ENCODE data around the gene ZNF423.

Gene ZNF423

DNA sequence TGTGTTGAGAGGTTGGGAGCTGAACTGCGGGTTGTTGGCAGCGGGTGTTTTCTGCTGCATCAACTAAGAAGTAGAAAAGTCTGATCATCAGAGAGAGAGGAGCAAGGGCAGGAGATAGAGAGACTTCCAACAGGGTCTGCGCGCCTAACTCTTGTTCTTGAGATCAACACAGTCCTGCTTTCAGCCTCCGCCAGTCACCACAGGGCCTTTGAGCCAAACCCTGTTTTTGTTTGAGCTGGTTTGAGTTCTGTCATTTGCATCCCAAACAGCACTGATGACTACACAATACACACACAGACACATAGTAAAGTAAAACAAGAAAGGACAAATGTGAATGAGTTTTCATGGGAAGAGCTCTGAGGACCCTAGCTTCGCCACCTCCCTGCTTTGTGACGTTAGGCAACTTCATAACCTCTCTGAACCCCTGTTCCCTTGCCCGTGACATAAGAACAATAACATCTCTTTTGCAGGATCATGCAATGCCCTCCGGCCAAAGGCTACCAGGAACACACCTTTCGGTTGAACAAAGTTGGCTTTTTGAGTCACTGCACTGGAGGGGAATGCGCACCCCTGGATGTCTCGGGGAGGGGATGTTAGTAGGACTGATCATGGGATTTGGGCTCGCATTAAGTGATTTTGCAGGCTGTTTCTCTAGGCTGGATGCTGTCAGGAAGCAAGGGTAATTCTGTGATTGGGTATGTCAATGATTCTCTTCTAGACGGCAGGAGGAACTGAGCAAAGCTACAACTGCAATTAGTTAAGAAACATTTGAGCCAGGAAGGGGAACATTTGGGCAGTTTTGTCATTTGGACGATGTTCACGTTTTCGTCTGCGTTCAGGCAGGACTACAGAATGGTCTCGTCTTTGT, 390.0 kb downstream of the ZNF423 start:
- DNase-seq = no peak

- DNase-seq = no peak
Measured at GRCh38 chr16:49464877-49465504, 390.9 kb downstream of the ZNF423 start.

- no peak for DNase-seq
Measured at GRCh38 chr16:49464093-49464492, 391.8 kb downstream of the ZNF423 start.

DNA sequence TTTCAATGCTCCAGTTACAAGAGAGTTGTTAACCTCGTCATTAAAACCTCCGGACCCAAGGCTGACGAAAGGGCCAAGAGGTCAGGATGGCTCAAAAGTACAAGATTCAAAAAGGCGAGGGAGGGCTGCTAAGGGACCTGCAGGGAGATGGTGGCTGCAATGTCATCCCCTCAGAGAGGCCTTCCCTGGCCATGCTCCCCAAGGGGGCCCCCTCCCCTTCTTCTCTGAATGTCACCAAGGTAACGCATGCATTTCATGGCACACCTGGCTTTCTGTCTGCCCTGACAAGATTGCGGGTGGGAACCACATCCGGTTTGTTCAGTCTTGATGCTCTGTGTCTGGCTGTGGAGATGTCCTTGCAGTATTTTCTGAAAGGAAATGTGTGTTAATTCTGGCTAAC, 392.4 kb downstream of the ZNF423 start:
- DNase-seq = no peak

GRCh38 chr16:49462989-49463371, 392.9 kb downstream of the ZNF423 start:
- DNase-seq = no peak

DNA sequence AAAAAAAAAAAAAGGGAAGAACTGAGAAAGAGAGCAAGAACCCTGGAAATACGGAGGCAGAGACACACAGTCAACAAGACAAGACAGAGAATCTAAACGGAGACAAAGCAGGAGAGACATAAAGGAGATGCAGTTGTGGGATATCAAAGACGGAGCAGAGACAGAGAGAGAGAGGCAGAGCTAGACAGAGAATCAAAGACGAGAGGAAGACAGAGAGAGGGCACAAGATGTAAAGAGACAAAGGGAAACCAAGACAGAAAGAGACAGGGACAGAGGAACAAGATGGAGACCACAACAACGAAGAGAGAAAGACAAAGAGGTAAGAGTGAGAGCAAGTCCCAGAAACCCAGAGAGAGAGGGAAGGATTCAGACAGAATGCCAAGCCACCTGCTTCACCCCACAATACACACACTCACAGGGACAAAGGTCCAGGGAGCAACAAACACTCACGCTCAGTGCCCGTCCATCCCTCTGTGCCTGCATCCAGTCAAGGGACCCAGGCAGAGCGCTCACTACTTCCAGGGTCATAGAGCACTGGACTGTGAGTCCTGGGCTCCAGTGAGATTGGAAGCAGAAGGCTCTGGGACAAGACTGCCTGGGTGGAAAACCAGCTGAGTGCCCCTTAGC, 393.4 kb downstream of the ZNF423 start:
- no peak for DNase-seq

DNA sequence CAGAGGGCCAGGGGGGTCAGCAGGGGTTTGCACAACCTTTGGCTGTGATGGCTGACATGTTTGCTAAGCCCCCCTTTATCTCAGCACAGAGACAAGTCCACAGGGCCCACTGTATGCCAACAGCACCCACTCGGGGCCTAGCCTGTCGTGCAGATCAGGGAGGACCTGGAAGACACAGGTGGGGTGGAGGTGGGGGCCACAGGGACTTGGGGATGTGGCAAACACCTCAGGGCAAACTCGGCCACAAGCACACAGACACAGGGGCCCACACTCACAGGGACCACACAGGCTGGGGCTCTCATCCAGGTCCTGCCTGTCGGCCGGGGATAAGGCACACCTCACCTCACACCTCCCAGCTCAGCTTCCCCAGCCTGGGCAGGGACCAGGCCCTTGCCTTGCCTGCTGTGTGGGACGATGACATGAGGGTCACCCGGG, 394.4 kb downstream of the ZNF423 start:
- DNase-seq = no peak

GRCh38 chr16:49460786-49461470, 395.0 kb downstream of the ZNF423 start:
- no peak for DNase-seq

GRCh38 chr16:49459953-49460735, 395.8 kb downstream of the ZNF423 start:
- no peak for DNase-seq

GRCh38 chr16:49458656-49459445, 397.1 kb downstream of the ZNF423 start:
- no peak for DNase-seq

DNA sequence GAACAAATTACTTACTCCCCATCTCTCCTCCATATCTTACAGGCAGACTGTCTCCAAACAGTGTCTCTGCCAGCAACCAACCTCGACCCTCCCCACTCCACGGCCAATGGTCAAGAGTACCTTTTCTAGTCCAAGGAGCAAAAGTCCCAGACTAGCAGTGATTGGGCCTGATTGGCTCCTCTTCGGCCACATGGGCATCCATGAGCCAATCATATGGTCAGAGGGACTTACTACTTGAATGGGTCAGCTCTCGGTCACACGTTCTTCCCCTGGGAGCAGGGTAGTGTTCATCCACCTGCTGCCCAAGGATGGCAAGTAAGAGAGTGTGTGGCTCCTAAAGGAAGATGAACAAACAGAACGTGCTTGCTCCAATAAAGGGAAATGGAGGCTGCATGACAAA, 397.7 kb downstream of the ZNF423 start:
- no peak for DNase-seq

GRCh38 chr16:49457196-49457595, 398.7 kb downstream of the ZNF423 start:
- DNase-seq = no peak

DNA sequence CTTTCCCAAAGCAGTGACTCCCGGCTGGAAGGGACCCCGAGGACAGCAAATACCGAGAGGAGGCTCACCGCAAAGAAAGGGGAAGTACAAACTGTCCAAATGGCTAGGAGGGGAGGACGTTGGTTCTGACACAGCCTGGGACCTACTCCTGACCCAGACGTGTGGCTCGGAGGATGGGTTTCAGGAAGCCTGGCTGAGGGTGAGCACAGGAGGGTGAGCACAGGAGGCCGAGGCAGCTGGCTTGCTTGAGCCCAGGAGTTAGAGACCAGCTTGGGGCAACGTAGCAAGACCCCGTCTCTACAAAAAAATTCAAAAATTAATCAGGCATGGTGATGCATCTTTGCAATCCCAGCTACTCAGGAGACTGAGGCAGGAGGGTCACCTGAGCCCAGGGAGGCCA, 399.1 kb downstream of the ZNF423 start:
- DNase-seq = no peak

GRCh38 chr16:49455991-49456745, 399.7 kb downstream of the ZNF423 start:
- DNase-seq = no peak

GRCh38 chr16:49455181-49455990, 400.5 kb downstream of the ZNF423 start:
- no peak for DNase-seq

- DNase-seq = no peak
Measured at GRCh38 chr16:49454426-49455180, 401.3 kb downstream of the ZNF423 start.

DNA sequence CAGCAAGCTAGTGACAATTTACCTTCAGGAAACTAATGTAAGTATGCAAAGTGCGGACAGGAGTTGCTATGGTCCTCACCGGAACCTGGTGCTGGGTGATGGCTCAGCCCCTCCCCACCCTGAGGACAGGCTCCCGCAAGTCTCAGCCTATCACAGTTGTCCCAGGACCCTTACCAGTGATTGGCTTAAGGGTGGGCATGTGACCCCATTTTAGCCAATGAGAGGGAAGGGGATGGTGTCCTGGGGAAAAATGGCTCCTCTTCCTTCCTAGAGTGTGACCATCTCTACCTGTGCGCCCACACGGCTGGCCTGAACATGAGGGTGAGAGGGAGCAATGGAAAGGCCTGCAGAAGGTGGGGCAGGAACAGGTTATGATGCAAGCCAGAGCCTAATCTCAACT, 401.9 kb downstream of the ZNF423 start:
- DNase-seq = no peak

DNA sequence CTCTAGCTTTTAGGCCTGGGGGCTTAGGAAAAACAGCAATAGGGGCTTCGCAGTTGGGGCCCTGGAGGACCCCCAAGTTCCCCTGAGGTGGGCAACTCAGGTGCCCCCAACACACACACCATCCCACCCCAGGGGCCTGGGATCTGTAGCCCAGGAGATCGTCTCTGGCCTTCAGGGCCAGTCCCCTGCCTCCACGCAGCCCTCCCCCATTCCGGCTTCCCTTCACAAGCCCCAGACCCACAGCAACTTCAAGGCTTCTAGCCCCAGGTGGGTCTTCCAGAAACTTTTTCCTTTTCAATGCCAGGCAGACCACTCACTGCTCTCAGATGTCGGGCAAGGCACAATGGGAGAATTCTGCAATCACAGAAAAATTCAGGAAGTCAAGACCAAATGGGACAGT, 402.9 kb downstream of the ZNF423 start:
- no peak for DNase-seq

- DNase-seq = no peak
Measured at GRCh38 chr16:49452578-49452977, 403.3 kb downstream of the ZNF423 start.
